ENCODE results near the gene ZBTB47.

ZBTB47 gene

GRCh38 chr3:42666577-42666998 is 13.1 kb downstream of the ZBTB47 start:
- TF ChIP-seq CTCF (IDR thresholded peaks at IDR 0.05; ENCODE audit: extremely low read depth, missing control alignments), result no peak
- no peak for DNase-seq (ENCODE audit: low spot score)

GRCh38 chr3:42667096-42667522 is 13.6 kb downstream of the ZBTB47 start:
- TF ChIP-seq CTCF (IDR thresholded peaks at IDR 0.05; ENCODE audit: extremely low read depth, missing control alignments), result no peak
- DNase-seq (ENCODE audit: low spot score), result no peak

GRCh38 chr3:42667523-42668412 is 14.3 kb downstream of the ZBTB47 start:
- DNase-seq (ENCODE audit: low spot score), result no peak
- no peak for TF ChIP-seq CTCF (IDR thresholded peaks at IDR 0.05; ENCODE audit: extremely low read depth, missing control alignments)

GRCh38 chr3:42668413-42668760 is 14.9 kb downstream of the ZBTB47 start:
- no peak for DNase-seq (ENCODE audit: low spot score)

GRCh38 chr3:42668793-42669217 is 15.3 kb downstream of the ZBTB47 start:
- no peak for TF ChIP-seq CTCF (IDR thresholded peaks at IDR 0.05; ENCODE audit: extremely low read depth, missing control alignments)
- DNase-seq (ENCODE audit: low spot score), result no peak

More at GRCh38 chr3:42668413-42668760, 14.9 kb downstream of the ZBTB47 start:
- TF ChIP-seq CTCF (IDR thresholded peaks at IDR 0.05; ENCODE audit: extremely low read depth, missing control alignments), result no peak

GRCh38 chr3:42670051-42670576 is 16.6 kb downstream of the ZBTB47 start:
- no peak for DNase-seq (ENCODE audit: low spot score)
- TF ChIP-seq CTCF (IDR thresholded peaks at IDR 0.05; ENCODE audit: extremely low read depth, missing control alignments), result no peak

- no peak for TF ChIP-seq CTCF (IDR thresholded peaks at IDR 0.05; ENCODE audit: extremely low read depth, missing control alignments)
- DNase-seq (ENCODE audit: low spot score), result no peak
These were observed 17.2 kb downstream of the ZBTB47 start for GRCh38 chr3:42670670-42671069.
